IMR-90 (cell line): ENCODE measurements around the gene ERC2.

Experiments
- BHLHE40 ChIP-seq: fragments of 150-350 bp; IDR thresholded peaks from 2 replicates; pipeline ENCODE4 v1.6.1; 2016; ENCODE audit warnings: mild to moderate bottlenecking, low read depth, low read length
- MXI1 ChIP-seq: IDR thresholded peaks from 2 replicates; pipeline ENCODE4 v1.6.1; 2012; ENCODE audit warnings: low read depth, mild to moderate bottlenecking, low read length, moderate library complexity, borderline replicate concordance
- POLR2A ChIP-seq: IDR thresholded peaks from 2 replicates; pipeline ENCODE4 v1.6.1; 2012; ENCODE audit warnings: mild to moderate bottlenecking, low read depth, low read length
- RAD21 ChIP-seq: IDR thresholded peaks from 2 replicates; pipeline ENCODE4 v1.6.1; 2012; ENCODE audit warnings: low read length, improper control_type of control experiment
- TF ChIP-seq, protein P1 (sequence below): conservative IDR thresholded peaks from 2 replicates; pipeline ENCODE4 v1.5.1; 2012; ENCODE audit warnings: mild to moderate bottlenecking, low read depth, low read length, improper control_type of control experiment

DNA sequence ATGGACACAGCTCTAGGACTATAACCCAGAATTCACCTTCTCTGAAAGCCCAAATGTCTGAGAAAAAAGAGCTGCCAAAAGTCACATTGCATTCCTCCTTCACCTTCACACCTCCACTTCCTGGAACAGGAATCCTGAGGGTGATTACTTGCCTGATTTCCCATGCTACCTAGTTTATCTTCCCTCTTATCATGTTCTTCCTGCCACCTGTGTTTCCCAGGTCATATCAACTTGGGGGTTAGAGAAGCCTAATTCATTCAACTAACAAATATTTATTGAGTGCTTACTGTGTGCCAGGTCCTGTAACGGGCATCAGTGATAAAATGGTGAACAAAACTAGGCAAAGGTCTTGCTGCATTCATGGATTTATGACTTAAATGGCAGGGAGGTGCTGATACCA lies 701.5 kb downstream of the ERC2 start:
- TF ChIP-seq, protein P1, sequence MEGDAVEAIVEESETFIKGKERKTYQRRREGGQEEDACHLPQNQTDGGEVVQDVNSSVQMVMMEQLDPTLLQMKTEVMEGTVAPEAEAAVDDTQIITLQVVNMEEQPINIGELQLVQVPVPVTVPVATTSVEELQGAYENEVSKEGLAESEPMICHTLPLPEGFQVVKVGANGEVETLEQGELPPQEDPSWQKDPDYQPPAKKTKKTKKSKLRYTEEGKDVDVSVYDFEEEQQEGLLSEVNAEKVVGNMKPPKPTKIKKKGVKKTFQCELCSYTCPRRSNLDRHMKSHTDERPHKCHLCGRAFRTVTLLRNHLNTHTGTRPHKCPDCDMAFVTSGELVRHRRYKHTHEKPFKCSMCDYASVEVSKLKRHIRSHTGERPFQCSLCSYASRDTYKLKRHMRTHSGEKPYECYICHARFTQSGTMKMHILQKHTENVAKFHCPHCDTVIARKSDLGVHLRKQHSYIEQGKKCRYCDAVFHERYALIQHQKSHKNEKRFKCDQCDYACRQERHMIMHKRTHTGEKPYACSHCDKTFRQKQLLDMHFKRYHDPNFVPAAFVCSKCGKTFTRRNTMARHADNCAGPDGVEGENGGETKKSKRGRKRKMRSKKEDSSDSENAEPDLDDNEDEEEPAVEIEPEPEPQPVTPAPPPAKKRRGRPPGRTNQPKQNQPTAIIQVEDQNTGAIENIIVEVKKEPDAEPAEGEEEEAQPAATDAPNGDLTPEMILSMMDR, result no peak
- no peak for TF ChIP-seq BHLHE40
- TF ChIP-seq POLR2A, result no peak
- TF ChIP-seq MXI1, result no peak
- TF ChIP-seq RAD21, result no peak
